Activated naive CD8-positive, alpha-beta T cell treated with anti-CD3 and anti-CD28 coated beads, Interleukin-2, amount 10 ng/mL, durations not matched to agents 7 days and 5 days (primary cell): ENCODE results near the gene CDIP1. TPM values are rescaled to one million over a fixed set of nuclear protein-coding genes. Genes with fewer than 3 reads are reported as not detected.
"Not testable (repeated sequence)": the region's sequence is repeated elsewhere in the genome, so short reads cannot be mapped to it uniquely, and the experiment has no call there.

Experiments
- ATAC-seq: fragments of 150-1000 bp; cut with Tn5 transposase; one replicate; pipeline ENCODE4 v1.10.0; 2021; ENCODE audit warnings: low read depth, moderate library complexity
- POLR2A ChIA-PET: fragments of 350-600 bp; sonication (Branson Sonifier 250); formaldehyde crosslinking; loops from one replicate; lab custom pipeline; 2021; ENCODE audit warnings: antibody characterized with exemption; lab: Charles Lee
- DNase-seq: peaks from one replicate; pipeline ENCODE4 v3.0.0; 2021
- H3K27ac Mint-ChIP-seq: one replicate; pipeline ENCODE4 v1.8.0; 2022; ENCODE audit warnings: mild to moderate bottlenecking, mixed read lengths
- H3K27me3 Mint-ChIP-seq: one replicate; pipeline ENCODE4 v1.8.0; 2022; ENCODE audit warnings: mild to moderate bottlenecking, moderate library complexity, mixed read lengths
- H3K36me3 Mint-ChIP-seq: one replicate; pipeline ENCODE4 v1.8.0; 2021; ENCODE audit warnings: mild to moderate bottlenecking, mixed read lengths
- H3K4me1 Mint-ChIP-seq: one replicate; pipeline ENCODE4 v1.8.0; 2021; ENCODE audit warnings: mixed read lengths
- H3K4me3 Mint-ChIP-seq: one replicate; pipeline ENCODE4 v1.8.0; 2022; ENCODE audit warnings: mild to moderate bottlenecking, moderate library complexity, mixed read lengths
- H3K9me3 Mint-ChIP-seq: one replicate; pipeline ENCODE4 v1.8.0; 2021; ENCODE audit warnings: mixed read lengths
- total RNA-seq, 2 experiments: library from RNA; stranded (reverse); gene quantifications; one replicate each; pipeline ENCODE4 v1.2.3, GENCODE V29; 2021

CDIP1 gene
- total RNA-seq = 10 to 100 TPM; 36.3 to 42.1 TPM

- peak; percentile 91 for DNase-seq
- H3K27ac Mint-ChIP-seq = peak within 1 kb of the TSS; percentile 84
- H3K9me3 Mint-ChIP-seq = peaks cover 6% of the 10 kb centered on the region
- H3K4me1 Mint-ChIP-seq = peaks cover 31% of the 10 kb centered on the region
- H3K27me3 Mint-ChIP-seq = no peaks in the 10 kb centered on the region
- H3K36me3 Mint-ChIP-seq = peaks cover 14% of the 10 kb centered on the region
- POLR2A ChIA-PET = interaction anchor here (0.5 to 2.2 kb wide), 7 partner anchors 9 to 85 kb away, joined by 3 to 11 read pairs (median 8); partner anchors contain the start of gene HMOX2
- ATAC-seq = peak; percentile 85
- H3K4me3 Mint-ChIP-seq = peak within 1 kb of the TSS; percentile 64
Observed at GRCh38 chr16:4538350-4539235, at the start of gene CDIP1. Gene CDIP1, minus strand, starts transcription at chr16:4538773. Its CDS starts 24,643 bp downstream, at chr16:4514130.

GRCh38 chr16:4586291-4586690 lies 47.7 kb upstream of the CDIP1 start:
- POLR2A ChIA-PET = no interaction called here
- Mint-ChIP-seq H3K9me3 (peaks cover 2% of the 10 kb centered on the region), H3K27me3 (peaks cover 17% of the 10 kb centered on the region), H3K4me3 (no peak overlapping the region), H3K4me1 (peaks cover 4% of the 10 kb centered on the region), H3K27ac (no peak overlapping the region), H3K36me3 (peaks cover 2% of the 10 kb centered on the region)
- ATAC-seq (no peak), DNase-seq (no peak)

- H3K27ac Mint-ChIP-seq = no peak overlapping the region
- ATAC-seq (no peak), DNase-seq (no peak)
- H3K36me3 Mint-ChIP-seq = peaks cover 2% of the 10 kb centered on the region
- H3K9me3 Mint-ChIP-seq = peaks cover 2% of the 10 kb centered on the region
- peaks cover 4% of the 10 kb centered on the region for H3K4me1 Mint-ChIP-seq
- POLR2A ChIA-PET = no interaction called here
- H3K4me3 Mint-ChIP-seq = no peak overlapping the region
- H3K27me3 Mint-ChIP-seq = peaks cover 17% of the 10 kb centered on the region
Observed at GRCh38 chr16:4583906-4584305, 45.3 kb upstream of the CDIP1 start.

GRCh38 chr16:4580250-4580649 lies 41.7 kb upstream of the CDIP1 start:
- H3K9me3 Mint-ChIP-seq = no peaks in the 10 kb centered on the region
- DNase-seq = no peak
- no peak overlapping the region for H3K27ac Mint-ChIP-seq
- H3K36me3 Mint-ChIP-seq = no peaks in the 10 kb centered on the region
- H3K27me3 Mint-ChIP-seq = no peaks in the 10 kb centered on the region
- no peak for ATAC-seq
- H3K4me3 Mint-ChIP-seq = no peak overlapping the region
- H3K4me1 Mint-ChIP-seq = no peaks in the 10 kb centered on the region
- POLR2A ChIA-PET = no interaction called here

- ATAC-seq (no peak), DNase-seq (no peak)
- Mint-ChIP-seq H3K27ac (no peak overlapping the region), H3K4me3 (no peak overlapping the region), H3K4me1 (peaks cover 2% of the 10 kb centered on the region), H3K36me3 (no peaks in the 10 kb centered on the region), H3K9me3 (no peaks in the 10 kb centered on the region), H3K27me3 (no peaks in the 10 kb centered on the region)
- POLR2A ChIA-PET = interaction anchor here (0.6 to 0.7 kb wide), 2 partner anchors 62 to 122 kb away, joined by 3 to 6 read pairs; no protein-coding TSS in a partner anchor
Observed at GRCh38 chr16:4578961-4579530, 40.5 kb upstream of the CDIP1 start.

GRCh38 chr16:4576008-4576407 lies 37.4 kb upstream of the CDIP1 start:
- POLR2A ChIA-PET = no interaction called here
- no peak for DNase-seq

GRCh38 chr16:4574919-4575705 lies 36.5 kb upstream of the CDIP1 start:
- Mint-ChIP-seq H3K27ac (peak overlapping the region; percentile 63), H3K9me3 (no peaks in the 10 kb centered on the region), H3K4me1 (peaks cover 2% of the 10 kb centered on the region), H3K4me3 (no peak overlapping the region), H3K27me3 (no peaks in the 10 kb centered on the region), H3K36me3 (no peaks in the 10 kb centered on the region)
- DNase-seq (peak; percentile 46), ATAC-seq (peak; percentile 79)
- POLR2A ChIA-PET = interaction anchor here (0.5 to 0.6 kb wide), 2 partner anchors 35 to 37 kb away, joined by 3 to 4 read pairs; no protein-coding TSS in a partner anchor

More at GRCh38 chr16:4576008-4576407, 37.4 kb upstream of the CDIP1 start:
- Mint-ChIP-seq H3K4me1 (peaks cover 2% of the 10 kb centered on the region), H3K9me3 (no peaks in the 10 kb centered on the region), H3K4me3 (no peak overlapping the region), H3K27me3 (no peaks in the 10 kb centered on the region), H3K27ac (no peak overlapping the region), H3K36me3 (no peaks in the 10 kb centered on the region)
- no peak for ATAC-seq

- H3K27ac Mint-ChIP-seq, H3K4me3 Mint-ChIP-seq, H3K9me3 Mint-ChIP-seq, ATAC-seq, H3K36me3 Mint-ChIP-seq, H3K27me3 Mint-ChIP-seq, DNase-seq, H3K4me1 Mint-ChIP-seq: not testable (repeated sequence)
- POLR2A ChIA-PET = interaction anchor here (0.7 to 0.8 kb wide), 2 partner anchors 67 to 497 kb away, joined by 3 read pairs; no protein-coding TSS in a partner anchor
Observed at GRCh38 chr16:4573926-4574325, 35.4 kb upstream of the CDIP1 start.

- no peak for DNase-seq
- Mint-ChIP-seq H3K36me3 (no peaks in the 10 kb centered on the region), H3K27ac (no peak overlapping the region), H3K4me3 (no peak overlapping the region), H3K4me1 (peaks cover 2% of the 10 kb centered on the region), H3K9me3 (no peaks in the 10 kb centered on the region), H3K27me3 (no peaks in the 10 kb centered on the region)
- POLR2A ChIA-PET = no interaction called here
- no peak for ATAC-seq
Observed at GRCh38 chr16:4572715-4573114, 34.1 kb upstream of the CDIP1 start.

GRCh38 chr16:4570688-4571321 lies 32.2 kb upstream of the CDIP1 start:
- ATAC-seq = no peak
- POLR2A ChIA-PET = no interaction called here
- peaks cover 13% of the 10 kb centered on the region for H3K4me1 Mint-ChIP-seq

GRCh38 chr16:4570086-4570485 lies 31.5 kb upstream of the CDIP1 start:
- DNase-seq = no peak
- Mint-ChIP-seq H3K9me3 (no peaks in the 10 kb centered on the region), H3K27me3 (peaks cover 3% of the 10 kb centered on the region), H3K4me3 (no peak overlapping the region), H3K27ac (no peak overlapping the region), H3K36me3 (no peaks in the 10 kb centered on the region), H3K4me1 (peaks cover 13% of the 10 kb centered on the region)
- POLR2A ChIA-PET = interaction anchor here (0.6 to 0.7 kb wide), 2 partner anchors 40 to 69 kb away, joined by 3 to 4 read pairs; no protein-coding TSS in a partner anchor
- ATAC-seq = no peak

More at GRCh38 chr16:4570688-4571321, 32.2 kb upstream of the CDIP1 start:
- Mint-ChIP-seq H3K36me3 (no peaks in the 10 kb centered on the region), H3K27ac (no peak overlapping the region), H3K4me3 (no peak overlapping the region), H3K27me3 (peaks cover 3% of the 10 kb centered on the region), H3K9me3 (no peaks in the 10 kb centered on the region)
- DNase-seq = no peak

- POLR2A ChIA-PET = no interaction called here
- no peak for DNase-seq
- no peak for ATAC-seq
- Mint-ChIP-seq H3K27me3 (peaks cover 10% of the 10 kb centered on the region), H3K4me1 (peaks cover 10% of the 10 kb centered on the region), H3K27ac (no peak overlapping the region), H3K4me3 (no peak overlapping the region), H3K9me3 (no peaks in the 10 kb centered on the region), H3K36me3 (no peaks in the 10 kb centered on the region)
Observed at GRCh38 chr16:4566144-4566543, 27.6 kb upstream of the CDIP1 start.
